Left hindlimb (tissue), 1 donor: ENCODE results near the gene LRRTM4.
"Not testable (repeated sequence)": the region's sequence is repeated elsewhere in the genome, so short reads cannot be mapped to it uniquely, and the experiment has no call there.

Experiments used
- DNase-seq: peaks from one replicate; pipeline ENCODE4 v3.0.0-alpha.2; 2018

LRRTM4 gene

DNA sequence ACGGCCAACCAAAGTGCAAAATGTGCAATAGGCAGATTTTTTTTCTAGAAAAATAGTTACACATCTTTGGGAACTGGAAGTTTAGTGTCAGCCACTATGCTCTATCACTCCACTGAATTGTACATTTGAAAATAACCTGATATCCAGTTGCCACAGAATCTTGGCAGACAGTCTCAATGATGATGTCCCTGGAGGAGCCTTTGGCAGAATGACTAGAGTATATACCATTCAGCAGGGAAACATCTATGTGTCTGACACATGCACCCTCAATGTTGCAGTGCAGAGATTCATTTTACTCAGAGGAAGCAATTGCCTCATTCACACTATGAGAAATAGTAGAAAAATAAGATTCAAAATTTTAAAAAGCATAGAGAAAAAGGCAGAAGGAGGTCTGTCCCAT is 475.8 kb downstream of the LRRTM4 start:
- no peak for DNase-seq

DNA sequence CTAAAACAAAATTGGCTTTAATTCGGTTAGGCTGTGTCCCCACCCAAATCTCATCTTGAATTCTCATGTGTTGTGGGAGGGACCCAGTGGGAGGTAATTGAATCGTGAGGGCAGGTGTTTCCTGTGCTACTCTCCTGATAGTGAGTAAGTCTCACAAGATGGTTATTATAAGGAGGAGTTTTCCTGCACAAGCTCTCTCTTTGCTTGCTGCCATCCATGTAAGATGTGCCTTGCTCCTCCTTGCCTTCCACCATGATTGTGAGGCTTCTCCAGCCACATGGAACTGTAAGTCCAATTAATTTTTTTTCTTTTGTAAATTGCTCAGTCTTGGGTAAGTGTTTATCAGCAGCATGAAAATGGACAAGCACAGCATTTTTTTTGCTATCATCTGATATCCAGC is 476.7 kb downstream of the LRRTM4 start:
- not testable (repeated sequence) for DNase-seq

DNA sequence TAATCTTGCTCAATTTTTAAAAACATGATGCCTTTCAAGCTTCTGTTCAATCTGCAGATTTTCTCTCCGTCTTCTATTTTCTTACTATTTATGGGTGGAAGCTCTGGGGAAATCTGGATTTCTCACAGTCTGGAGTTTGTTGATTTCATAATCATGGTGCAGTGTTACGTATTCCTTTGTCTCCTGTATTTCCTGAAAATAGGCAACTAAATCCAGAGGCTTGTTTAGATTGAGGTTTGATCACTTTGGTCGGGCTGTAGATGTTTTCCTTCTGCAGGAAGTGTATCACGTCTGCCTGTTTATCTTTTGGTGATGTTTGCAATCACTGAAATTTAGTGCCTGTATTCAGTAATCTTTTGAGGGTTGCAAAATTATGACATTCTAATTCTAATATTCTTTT is 487.7 kb downstream of the LRRTM4 start:
- no peak for DNase-seq

DNA sequence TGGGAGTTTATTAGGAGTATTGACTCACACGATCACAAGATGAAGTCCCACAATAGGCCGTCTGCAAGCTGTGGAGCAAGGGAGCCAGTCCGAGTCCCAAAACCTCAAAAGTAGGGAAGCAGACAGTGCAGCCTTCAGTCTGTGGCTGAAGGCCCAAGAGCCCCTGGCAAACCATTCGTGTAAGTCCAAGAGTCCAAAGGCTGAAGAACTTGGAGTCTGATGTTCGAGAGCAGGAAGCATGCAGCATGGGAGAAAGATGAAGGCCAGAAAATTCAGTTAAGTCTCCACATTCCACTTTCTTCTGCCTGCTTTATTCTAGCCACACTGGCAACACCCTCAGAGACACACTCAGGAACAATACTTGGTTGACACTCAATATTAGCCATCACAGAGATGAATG is 492.9 kb downstream of the LRRTM4 start:
- not testable (repeated sequence) for DNase-seq

DNA sequence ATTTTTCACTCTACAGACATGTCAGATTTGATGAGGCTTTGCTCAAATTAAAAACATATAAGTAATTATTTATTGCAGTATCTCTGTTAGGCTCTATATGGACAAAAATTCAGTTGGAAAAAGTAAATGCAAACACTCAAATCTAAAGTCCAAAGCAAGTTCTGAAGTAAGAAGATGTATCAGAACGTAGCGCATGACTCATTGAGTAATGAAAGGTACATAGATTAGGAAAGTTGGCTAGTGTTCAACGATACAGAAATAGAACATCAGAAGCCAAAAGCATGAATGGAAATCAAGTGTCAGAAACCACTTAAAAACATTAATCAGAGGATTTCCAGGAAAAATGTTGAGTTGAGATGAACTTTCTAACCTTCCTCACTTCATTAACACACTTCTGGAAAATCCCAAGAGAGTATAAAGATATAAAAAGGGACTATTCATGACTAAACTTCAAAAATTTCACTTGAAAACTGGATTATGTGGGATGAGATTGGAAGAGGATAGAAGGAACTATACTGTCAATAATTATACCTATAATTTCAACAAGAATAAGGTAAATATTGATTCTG is 494.1 kb downstream of the LRRTM4 start:
- no peak for DNase-seq

DNA sequence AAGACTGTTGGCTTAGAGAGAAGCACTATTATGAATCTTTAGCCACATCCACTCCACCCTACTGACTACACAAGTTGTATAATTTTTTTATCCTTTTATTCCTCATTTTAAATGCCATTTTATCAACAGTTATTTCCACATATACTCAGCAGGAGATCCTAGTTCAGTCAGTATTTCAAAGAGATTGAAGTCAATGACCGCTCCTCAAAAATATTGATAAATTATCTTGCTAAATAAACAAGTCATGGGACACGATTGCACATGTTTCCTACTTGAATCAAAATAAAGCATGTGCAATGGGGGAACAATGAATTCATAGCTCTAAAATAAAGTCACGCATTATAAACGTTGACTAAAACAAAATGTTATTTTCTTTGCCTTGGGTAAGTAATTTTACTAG is 496.5 kb downstream of the LRRTM4 start:
- DNase-seq, result no peak

DNA sequence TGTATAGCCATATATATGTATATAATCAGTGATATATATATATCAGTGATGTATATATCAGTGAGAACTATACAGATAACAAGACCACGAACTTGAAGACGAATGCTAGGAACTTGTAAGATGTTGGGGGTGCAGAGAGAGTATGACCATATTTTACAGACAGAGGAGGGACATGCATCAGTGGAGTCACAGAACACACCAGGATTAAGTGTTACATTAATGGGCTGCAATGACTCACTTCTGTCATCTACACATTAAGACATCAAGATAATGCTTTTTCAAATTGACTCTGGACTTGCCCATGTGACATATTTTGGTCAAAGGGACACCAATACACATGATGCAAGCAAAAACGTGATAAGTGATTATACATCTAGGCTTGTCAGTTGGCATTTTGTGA is 501.0 kb downstream of the LRRTM4 start:
- no peak for DNase-seq

DNA sequence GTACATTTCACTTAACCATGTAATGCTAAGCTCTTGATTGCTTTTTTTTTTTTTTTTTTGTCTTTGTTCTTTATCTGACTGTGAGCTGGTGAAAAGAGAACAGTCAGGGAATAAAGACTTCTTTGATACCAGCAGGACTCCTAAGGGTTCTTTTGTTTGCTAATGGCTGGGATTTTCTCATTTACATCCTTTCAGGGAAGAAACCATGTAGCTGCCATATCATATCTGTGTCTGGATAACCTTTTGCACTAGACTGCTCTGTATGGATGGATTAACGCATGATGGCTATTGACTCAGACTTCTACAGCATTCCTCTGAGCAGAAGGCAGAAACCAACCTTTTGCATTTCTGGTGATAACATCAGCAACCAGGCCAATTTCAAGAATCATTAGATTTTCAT is 504.0 kb downstream of the LRRTM4 start:
- DNase-seq, result no peak

DNA sequence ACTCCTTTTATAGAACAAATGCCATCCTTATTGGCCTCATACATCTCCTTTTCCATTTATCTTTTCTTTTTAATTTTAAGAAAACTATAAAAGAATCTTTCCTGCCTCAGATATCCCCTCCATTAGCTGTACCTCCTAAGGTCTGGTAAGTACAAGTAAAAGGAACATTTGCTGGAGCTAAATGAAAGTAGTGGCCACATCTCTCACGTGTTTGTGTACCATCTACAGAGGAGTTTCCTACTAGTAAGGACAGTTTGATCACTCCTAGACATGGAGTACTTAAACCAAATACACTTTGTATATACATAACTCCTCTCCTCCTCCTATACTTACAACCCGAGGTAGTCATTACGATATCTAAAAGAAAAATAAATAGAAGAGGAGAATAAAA is 504.8 kb downstream of the LRRTM4 start:
- DNase-seq, result no peak

DNA sequence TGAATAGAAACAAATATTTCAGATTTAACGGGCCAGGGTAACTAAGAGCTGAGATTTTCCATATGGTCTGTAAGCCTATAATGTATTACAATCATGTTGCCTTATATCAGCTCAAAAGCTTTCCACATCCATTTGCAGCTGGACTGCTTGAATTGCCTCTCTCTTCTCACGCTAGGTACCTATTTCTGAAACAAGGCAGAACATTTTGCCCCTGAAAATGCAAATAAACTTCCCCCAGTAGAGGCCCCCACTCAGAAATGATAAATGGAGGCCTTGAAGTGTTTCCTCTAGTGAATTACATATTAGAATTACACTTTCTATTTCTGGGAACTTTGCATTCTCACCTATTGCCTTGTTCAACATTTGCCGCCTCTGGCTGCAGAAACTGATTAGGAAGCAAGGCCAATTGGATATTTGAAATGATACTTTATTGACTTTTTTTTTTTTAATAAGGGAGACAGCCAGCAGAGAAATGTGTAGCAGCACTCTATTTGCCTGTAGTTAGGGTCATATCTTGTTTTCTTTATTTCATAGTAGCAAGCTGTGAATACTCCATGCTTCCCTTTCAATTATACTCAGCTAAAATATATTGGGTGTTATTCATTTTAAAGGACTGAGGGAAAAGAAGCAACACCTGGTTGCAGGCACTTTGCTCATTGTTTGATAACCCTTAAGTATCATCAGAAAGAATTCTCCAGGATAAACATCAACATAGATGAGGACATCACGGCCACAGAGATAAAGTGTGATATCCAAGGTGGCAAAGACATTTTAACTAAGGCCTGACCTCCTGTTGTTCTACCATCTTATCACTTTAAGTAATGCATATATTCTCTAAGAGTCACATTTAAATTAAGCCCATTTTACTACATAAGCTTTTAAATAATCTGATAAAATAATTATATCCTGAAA is 505.5 kb downstream of the LRRTM4 start:
- DNase-seq, result no peak

DNA sequence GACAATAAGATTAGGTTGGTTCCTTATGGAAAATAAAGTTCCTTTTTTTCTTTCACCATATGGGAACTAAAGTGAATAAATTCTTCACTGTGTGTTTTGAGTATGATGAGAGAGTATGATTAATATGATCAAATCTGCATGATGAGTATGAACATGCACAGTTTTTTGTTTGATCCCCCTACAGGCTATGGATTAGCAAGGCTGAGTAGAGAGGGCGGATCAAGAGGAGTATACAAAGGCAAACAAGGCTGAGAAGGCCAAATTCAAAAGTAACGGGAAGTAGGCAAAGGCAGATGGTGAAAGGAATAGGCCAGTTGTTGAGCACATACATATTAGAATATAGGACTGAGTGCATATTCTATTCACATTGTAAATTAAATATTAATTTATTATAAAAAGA is 508.2 kb downstream of the LRRTM4 start:
- no peak for DNase-seq

DNA sequence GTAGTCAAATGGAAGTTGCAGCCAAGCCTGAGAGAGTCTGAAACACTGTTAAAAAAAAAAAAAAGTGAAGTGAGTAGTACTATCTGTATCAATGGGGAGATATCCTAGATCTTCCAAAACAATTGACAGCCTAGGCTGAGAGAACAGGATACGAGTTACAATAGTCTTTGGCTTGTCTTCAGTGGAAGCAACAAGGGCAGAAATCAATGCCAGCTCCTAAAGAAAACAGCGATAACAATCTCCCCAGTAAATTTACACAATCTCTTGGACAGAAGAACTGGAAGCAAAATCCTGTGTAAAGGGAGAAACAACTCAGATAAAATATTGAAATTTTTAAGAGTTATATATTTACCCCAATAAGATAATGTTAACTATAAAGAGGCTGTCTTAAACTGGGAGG is 508.7 kb downstream of the LRRTM4 start:
- DNase-seq, result no peak

DNA sequence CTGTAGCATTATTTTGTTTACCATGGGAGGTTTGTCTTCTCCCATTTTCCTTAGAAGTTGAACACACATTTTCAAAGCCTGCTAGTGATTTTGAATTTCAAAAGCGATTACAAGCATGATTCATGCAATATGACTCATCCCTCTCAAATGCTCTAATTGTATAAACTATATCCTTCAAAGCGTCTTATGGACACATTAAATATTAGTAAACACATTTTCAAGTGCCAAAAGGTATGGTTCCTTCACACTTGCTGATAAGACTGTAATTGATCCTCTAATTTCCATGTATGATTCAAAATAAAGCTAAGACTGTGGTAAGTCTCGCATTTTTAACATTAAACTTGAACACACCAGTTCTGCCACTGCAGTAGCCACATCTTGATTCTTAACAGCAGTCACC is 512.9 kb downstream of the LRRTM4 start:
- no peak for DNase-seq

DNA sequence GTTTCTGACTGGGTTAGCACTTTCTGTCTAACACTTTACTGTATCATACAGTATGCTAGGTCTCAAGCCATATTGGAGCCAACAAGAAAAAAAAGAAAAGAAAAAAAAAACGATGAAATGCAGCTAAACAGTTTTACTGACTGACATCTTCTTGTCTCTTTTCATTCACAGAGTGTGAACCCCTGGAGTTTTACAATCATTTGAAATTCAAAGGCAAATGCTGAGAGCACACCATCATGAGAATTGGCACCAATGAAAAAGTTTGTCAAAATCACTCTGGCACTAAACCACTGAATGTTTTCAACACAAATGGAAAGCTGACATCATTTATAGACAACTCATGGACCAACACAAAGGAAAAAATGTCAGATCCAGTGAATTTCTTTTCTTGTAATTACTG is 513.3 kb downstream of the LRRTM4 start:
- DNase-seq, result no peak

DNA sequence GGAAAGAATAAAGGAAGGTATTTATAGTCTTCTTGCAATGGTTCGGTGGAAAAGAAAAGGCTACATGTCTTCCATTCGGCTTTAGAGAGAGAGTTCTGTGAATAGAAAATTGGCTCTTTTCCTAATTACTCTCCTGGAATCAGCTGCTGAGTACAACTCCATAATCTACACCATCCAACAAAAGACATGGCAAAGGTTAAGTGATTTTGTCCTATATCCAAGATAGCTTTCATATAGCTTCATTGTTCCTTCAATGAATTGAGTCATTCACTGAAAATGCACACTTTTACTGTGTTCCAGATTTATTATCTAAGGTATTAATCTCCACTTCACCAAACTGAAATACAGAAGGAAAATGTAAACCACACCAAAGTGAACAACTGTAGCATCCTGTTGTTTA is 514.5 kb downstream of the LRRTM4 start:
- DNase-seq, result no peak

DNA sequence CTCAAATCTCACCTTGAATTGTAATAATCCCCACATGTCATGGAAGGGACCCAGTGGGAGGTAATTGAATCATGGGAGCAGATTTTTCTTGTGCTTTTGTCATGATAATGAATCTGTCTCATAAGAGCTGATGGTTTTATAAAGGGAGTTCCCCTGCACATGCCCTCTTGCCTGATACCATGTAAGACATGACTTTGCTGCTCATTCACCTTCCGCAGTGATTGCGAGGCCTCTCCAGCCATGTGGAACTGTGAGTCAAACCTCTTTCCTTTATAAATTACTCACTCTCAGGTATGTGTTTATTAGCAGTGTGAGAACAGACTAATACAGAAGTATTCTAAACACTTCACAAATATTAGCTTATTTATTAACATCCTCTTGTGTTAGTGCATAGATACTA is 516.7 kb downstream of the LRRTM4 start:
- no peak for DNase-seq

DNA sequence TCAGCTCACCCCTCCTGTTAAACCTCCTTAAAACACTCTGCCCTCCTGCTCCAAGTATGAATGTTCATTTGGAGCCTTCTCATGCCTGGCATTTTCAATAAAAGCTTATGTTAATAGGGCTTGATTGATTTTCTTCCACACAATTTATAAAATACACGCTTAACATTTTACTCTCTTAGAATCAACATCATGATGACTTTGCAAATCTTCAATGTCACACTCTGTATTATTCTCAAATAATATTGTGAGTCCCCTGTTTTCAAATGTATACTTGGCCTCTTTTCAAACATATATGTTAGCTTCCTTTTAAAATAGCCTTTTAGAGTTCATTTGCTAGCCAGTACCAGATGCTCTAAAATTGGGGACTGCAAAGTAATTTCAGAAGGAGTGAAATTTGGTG is 520.3 kb downstream of the LRRTM4 start:
- no peak for DNase-seq

DNA sequence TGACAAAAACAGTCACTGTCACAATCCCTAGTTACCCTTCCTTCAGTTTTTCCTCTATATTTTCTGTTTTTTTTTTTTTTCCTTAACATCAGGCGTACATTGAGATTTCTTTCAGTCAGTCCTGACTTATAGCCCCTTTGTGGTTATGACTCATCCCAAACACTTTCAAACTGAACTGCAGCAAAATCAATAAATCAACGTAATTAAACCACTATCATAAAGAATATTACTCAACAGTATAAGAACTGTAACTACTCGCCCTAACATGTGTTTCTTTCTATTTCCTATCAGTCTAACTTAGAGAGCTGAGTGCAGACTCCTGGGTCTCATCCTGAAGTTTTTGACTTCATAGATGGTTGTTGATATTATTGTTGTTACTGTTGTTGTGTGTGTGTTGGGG is 523.5 kb downstream of the LRRTM4 start:
- no peak for DNase-seq

DNA sequence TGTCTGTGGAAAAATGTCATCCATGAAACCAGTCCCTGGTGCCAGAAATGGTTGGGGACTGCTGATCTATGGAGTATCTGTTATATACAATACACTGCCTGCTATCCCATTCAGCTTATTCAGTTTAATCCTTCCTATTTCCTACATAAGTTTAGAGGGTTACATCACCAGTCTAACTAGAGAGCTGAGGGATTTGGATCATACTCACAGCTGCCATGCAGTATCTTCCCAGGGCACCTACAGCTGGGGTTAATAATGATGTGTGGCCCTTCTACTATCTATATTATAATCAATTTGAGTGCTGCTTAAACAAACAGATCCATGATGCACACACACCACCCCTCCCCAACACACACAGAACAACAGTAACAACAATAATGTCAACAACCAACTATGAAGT is 524.0 kb downstream of the LRRTM4 start:
- DNase-seq, result no peak

DNA sequence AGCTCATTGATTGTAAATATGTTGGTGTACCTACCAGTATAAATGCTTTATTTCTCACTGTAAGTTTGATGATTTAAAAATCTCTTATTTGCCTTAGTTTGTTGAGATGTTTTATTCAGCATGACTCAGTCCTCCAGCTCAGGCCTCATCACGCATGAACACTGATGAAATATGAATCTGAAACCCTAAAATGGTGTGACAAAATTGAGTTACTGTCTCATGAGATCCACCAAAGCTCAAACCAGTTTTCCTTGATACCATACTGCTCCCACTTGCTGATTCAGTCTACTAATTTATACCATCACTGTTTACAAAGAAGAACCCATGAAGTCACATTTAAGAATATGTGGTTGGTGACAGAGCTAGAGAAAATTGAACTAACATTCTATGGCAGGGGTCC is 524.9 kb downstream of the LRRTM4 start:
- DNase-seq, result no peak

DNA sequence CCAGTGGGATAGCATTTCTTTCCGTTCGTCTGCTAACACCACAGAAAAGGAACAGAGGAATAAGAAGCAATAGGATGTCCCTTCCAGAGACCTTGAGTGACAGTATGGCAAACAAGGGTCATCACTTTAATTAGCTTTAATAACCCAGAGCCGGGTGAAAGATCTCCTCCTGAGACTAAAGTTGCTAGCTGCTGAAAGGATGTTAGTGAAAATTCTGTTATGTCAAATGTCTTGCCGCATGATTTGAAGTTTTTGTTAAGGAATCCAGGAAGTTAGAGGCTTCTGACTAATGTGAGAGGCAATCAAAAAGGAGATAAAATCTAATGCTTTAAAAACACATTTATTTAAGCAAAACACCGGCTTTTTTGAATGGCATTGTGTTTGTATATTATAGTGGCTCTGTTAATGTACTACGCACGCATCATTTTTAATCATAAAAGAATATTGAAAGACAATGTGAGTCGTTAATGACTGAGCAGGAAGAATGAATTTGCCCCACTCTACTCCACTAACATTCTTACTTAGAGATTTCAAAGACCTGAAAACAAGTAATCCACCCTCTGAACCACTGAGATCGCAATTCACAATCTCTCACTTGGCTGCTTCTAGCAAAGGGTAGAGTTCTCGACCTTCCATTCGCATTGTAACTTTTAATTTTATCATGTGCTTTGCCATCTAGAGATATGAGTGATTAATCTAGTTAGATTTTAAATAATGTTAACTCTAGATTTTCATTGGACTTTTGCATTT is 536.6 kb downstream of the LRRTM4 start:
- DNase-seq, result no peak

DNA sequence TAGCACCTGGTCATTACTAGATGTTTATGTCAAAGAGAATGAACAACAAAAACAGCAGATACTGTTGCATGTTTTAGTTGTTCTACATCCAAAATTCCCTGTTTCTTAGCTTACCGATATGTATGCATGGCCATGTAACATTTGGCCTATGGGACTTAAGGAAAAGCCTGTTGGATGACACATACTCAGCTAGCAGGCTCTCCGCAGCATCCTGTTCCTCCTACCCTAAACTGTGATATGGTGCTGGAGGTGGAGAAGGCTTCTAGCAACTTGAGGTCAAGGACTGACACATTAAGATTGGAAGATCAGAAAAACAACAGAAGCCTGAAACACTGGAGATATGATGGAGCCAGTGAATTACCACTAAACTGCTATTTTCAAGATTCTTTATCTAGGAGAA is 537.8 kb downstream of the LRRTM4 start:
- no peak for DNase-seq

DNA sequence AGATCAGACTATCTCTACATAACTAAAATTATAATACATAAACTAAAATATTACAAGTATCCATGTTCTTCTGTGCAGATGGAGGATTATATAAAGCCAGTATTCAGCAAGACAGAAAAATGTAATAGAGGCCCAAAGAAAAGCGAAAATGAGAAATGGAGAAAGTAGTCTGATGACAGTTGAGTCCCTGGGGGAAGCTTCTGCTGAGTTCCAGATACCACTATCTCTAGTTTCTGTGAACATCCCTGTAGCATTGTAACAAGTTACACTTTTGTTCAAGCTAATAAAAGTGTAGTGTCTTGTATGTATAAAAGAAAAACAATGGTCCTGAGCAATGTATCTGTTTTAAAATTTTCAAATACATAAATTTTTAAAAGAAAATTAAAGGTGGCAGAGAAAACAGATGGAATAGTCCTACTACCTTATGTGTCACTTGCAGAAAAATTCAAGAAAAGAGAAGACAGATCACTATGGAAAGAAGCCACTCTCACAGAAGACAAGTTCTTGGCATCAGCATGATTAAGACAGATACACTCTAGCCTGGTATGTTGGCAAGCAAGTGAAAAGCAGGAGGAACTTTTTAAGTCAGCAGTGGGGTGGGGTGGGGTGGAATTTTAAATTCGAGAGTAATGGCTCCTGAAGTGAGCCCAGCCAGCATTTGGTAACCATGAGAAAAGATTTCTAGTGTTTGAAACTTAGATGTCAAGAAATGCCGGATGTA is 541.9 kb downstream of the LRRTM4 start:
- no peak for DNase-seq
